ENCODE measurements around the gene TTC28. TPM values are rescaled to one million over a fixed set of nuclear protein-coding genes. Genes with fewer than 3 reads are reported as not detected.

TTC28 gene
- total and polyA plus RNA-seq, 7 donors, result 1.2 to 12.1 (median 3.5) TPM

- no peak for TF ChIP-seq CTCF (IDR thresholded peaks at IDR 0.05)
- DNase-seq, result no peak
- intact Hi-C loops (cut with DNase I), result no loop called here
- no peaks in the 10 kb centered on the region for H3K9me3 ChIP-seq
- H3K4me1 ChIP-seq, result no peaks in the 10 kb centered on the region
- H3K27me3 ChIP-seq (ENCODE audit: insufficient read depth in 3 of 3, low read length in 2 of 3), result no peaks in the 10 kb centered on the region
- WGBS, 3 donors, result 83 to 95% (median 95%) methylated on average over 7 of the region's 7 CpGs
- H3K36me3 ChIP-seq (ENCODE audit: insufficient read depth in 1 of 2, low read depth in 1 of 2), result peaks cover 0 to 19% of the 10 kb centered on the region in 2 donors
- H3K4me3 ChIP-seq, result no peak overlapping the region
- no peak for ATAC-seq
- H3K27ac ChIP-seq, result no peak overlapping the region
These were observed 687.9 kb downstream of the TTC28 start for GRCh38 chr22:27991586-27992293.

GRCh38 chr22:27990879-27991278 is 688.8 kb downstream of the TTC28 start:
- Histone ChIP-seq H3K36me3 (ENCODE audit: insufficient read depth in 1 of 2, low read depth in 1 of 2) (peaks cover 0 to 19% of the 10 kb centered on the region in 2 donors), H3K9me3 (no peaks in the 10 kb centered on the region), H3K4me1 (no peaks in the 10 kb centered on the region), H3K27me3 (ENCODE audit: insufficient read depth in 3 of 3, low read length in 2 of 3) (no peaks in the 10 kb centered on the region), H3K4me3 (no peak overlapping the region), H3K27ac (peak overlapping the region; percentile 16)
- peak; percentile 41 for TF ChIP-seq CTCF (IDR thresholded peaks at IDR 0.05)
- peak; percentile 53 to 83 (median 78) for ATAC-seq
- peak; percentile 80 to 90 for DNase-seq
- 23 to 44% (median 28%) methylated on average over 12 of the region's 12 CpGs for WGBS, 3 donors
- intact Hi-C loops (cut with DNase I), result no loop called here

DNA sequence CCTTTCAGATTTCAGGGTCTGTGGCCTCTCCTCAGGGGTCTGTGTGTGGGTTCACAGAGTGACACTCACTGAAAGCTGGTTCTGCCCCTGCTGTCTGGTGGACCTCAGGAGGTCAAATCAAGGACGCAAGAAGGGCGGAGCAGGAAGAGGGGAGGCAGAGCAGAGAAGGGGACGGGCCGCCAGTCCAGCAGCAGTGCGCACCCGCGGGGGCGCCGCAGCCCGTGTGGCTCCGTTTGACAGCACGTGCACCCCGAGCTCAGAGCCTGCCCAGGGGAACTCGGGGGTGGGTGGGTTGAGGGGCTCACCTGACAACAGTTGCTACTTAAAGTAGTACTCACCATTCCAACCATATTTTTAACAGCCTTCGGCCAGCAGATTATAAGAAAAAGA is 689.2 kb downstream of the TTC28 start:
- ATAC-seq, result peak in 1 of 4 donors; percentile 39
- Histone ChIP-seq H3K27me3 (ENCODE audit: insufficient read depth in 3 of 3, low read length in 2 of 3) (no peaks in the 10 kb centered on the region), H3K36me3 (ENCODE audit: insufficient read depth in 1 of 2, low read depth in 1 of 2) (peaks cover 0 to 19% of the 10 kb centered on the region in 2 donors), H3K4me3 (no peak overlapping the region), H3K27ac (no peak overlapping the region), H3K9me3 (no peaks in the 10 kb centered on the region), H3K4me1 (no peaks in the 10 kb centered on the region)
- intact Hi-C loops (cut with DNase I), result no loop called here
- DNase-seq, result no peak
- WGBS, 3 donors, result 74 to 77% (median 75%) methylated on average over 11 to 15 of the region's 15 CpGs
- TF ChIP-seq CTCF (IDR thresholded peaks at IDR 0.05), result no peak

- Histone ChIP-seq H3K9me3 (no peaks in the 10 kb centered on the region), H3K4me1 (no peaks in the 10 kb centered on the region), H3K27me3 (ENCODE audit: insufficient read depth in 3 of 3, low read length in 2 of 3) (no peaks in the 10 kb centered on the region), H3K4me3 (no peak overlapping the region), H3K36me3 (ENCODE audit: insufficient read depth in 1 of 2, low read depth in 1 of 2) (peaks cover 0 to 20% of the 10 kb centered on the region in 2 donors), H3K27ac (no peak overlapping the region)
- DNase-seq (no peak), ATAC-seq (no peak)
- TF ChIP-seq CTCF (IDR thresholded peaks at IDR 0.05), result no peak
- intact Hi-C loops (cut with DNase I), result no loop called here
- WGBS, 3 donors, result 86 to 91% (median 87%) methylated on average over 15 of the region's 15 CpGs
These were observed 689.7 kb downstream of the TTC28 start for GRCh38 chr22:27989758-27990450.

Data from psoas muscle (tissue), 8 donors.